K562 (cell line): ENCODE measurements around the gene ZNF407. TPM values are rescaled to one million over a fixed set of nuclear protein-coding genes. Genes with fewer than 3 reads are reported as not detected.

ENCODE experiments used
- ATAC-seq: fragments of 200-7000 bp; cut with Tn5 transposase; 3 replicates; pipeline ENCODE4 v1.9.1; 2020; ENCODE audit warnings: moderate library complexity
- BruUV-seq: library from RNA; stranded (reverse); fragments of 400-500 nt; replicated peaks from 2 replicates; lab custom pipeline; 2021; lab: Mats Ljungman, UMichigan
- CTCF ChIA-PET: fragments of 300-600 bp; formaldehyde crosslinking; extraction: SDS; loops from one replicate; lab custom pipeline; 2021; ENCODE audit warnings: low intra/inter-chr PET ratio; lab: Yijun Ruan, JAX
- POLR2A ChIA-PET: fragments of 300-600, 350-650 bp; sonication (Branson Sonifier 250); formaldehyde crosslinking; extraction: SDS; loops from one replicate; lab custom pipeline; 2021; ENCODE audit warnings: antibody characterized with exemption, inconsistent platforms; lab: Yijun Ruan, JAX
- DNase-seq, 4 experiments: peaks; one replicate each; pipeline versions ENCODE4 v3.0.0 to v3.0.0-alpha.2; 2011 to 2018; ENCODE audit warnings: low spot score in 3 of 4, mixed read lengths in 3 of 4; ENCODE audit errors: extremely low read depth in 1 of 4
- FAIRE-seq: peaks from 2 replicates; lab custom pipeline; 2011; peaks lifted over from hg19 to GRCh38; lab: Jason Lieb, UNC
- H2AFZ ChIP-seq: 2 replicates; pipeline ENCODE4 v1.6.0; 2011; ENCODE audit warnings: low read depth, low read length, control low read depth, inconsistent platforms
- H3K27ac ChIP-seq: fragments of 200-600 bp; 3 replicates; pipeline ENCODE4 v1.8.0; 2011; ENCODE audit warnings: low read depth, mild to moderate bottlenecking, control low read depth, inconsistent platforms, low read length, moderate library complexity, mixed read lengths; ENCODE audit errors: extremely low read depth
- H3K27me3 ChIP-seq, 2 experiments: fragments of 300-600 bp in 1 of 2; 2 replicates in 1 of 2; 3 replicates in 1 of 2; pipeline versions ENCODE4 v1.6.0 to v1.8.0; 2011; ENCODE audit warnings: inconsistent platforms in 2 of 2, low read length in 2 of 2, mild to moderate bottlenecking in 1 of 2, mixed read lengths in 1 of 2, moderate library complexity in 1 of 2; ENCODE audit not compliant: control insufficient read depth in 2 of 2, insufficient read depth in 2 of 2
- H3K36me3 ChIP-seq: fragments of 300-600 bp; 3 replicates; pipeline ENCODE4 v1.8.0; 2011; ENCODE audit warnings: mild to moderate bottlenecking, low read length, inconsistent platforms; ENCODE audit not compliant: control insufficient read depth, insufficient read depth
- H3K4me1 ChIP-seq, 2 experiments: fragments of 200-600 bp in 1 of 2; replicated peaks in 1 of 2; 2 replicates in 1 of 2; 3 replicates in 1 of 2; pipeline versions ENCODE4 v1.5.1 to v1.8.0; 2011; ENCODE audit warnings: inconsistent platforms in 2 of 2, low read length in 2 of 2, mild to moderate bottlenecking in 1 of 2, mixed read lengths in 1 of 2, moderate library complexity in 1 of 2; ENCODE audit not compliant: control insufficient read depth in 2 of 2, insufficient read depth in 2 of 2
- H3K4me2 ChIP-seq: 2 replicates; pipeline ENCODE4 v1.6.1; 2011; ENCODE audit warnings: low read length, control low read depth, inconsistent platforms, mixed read lengths; ENCODE audit not compliant: insufficient read depth
- H3K4me3 ChIP-seq: fragments of 200-600 bp; sonication (generic), shearing (Covaris generic); 2 replicates; pipeline ENCODE4 v1.5.1; 2016; ENCODE audit warnings: control low read depth, inconsistent platforms
- H3K79me2 ChIP-seq: fragments of 200-600 bp; 3 replicates; pipeline ENCODE4 v1.8.0; 2011; ENCODE audit warnings: low read length, inconsistent platforms; ENCODE audit not compliant: control insufficient read depth, insufficient read depth
- H3K9ac ChIP-seq, 2 experiments: 2 replicates each; pipeline versions ENCODE4 v1.6.0 to v1.6.1; 2011; ENCODE audit warnings: low read depth in 2 of 2, low read length in 2 of 2, control low read depth in 1 of 2, inconsistent platforms in 1 of 2, mild to moderate bottlenecking in 1 of 2, mixed read lengths in 1 of 2; ENCODE audit not compliant: insufficient read depth in 1 of 2
- H3K9me1 ChIP-seq: one replicate; pipeline ENCODE4 v1.6.0; 2011; ENCODE audit warnings: inconsistent platforms, mild to moderate bottlenecking, low read length, moderate library complexity; ENCODE audit not compliant: control insufficient read depth, insufficient read depth
- H3K9me3 ChIP-seq: replicated peaks from 2 replicates; pipeline ENCODE4 v1.5.1; 2011; ENCODE audit warnings: low read depth, low read length, inconsistent platforms; ENCODE audit not compliant: control insufficient read depth, insufficient read depth
- H4K20me1 ChIP-seq: replicated peaks from 2 replicates; pipeline ENCODE4 v1.6.1; 2011; ENCODE audit warnings: low read length, inconsistent platforms, mixed read lengths; ENCODE audit not compliant: control insufficient read depth, insufficient read depth
- CHCHD3 ChIP-seq: fragments of 250-450 bp; sonication (Bioruptor Pico); IDR thresholded peaks from 2 replicates; pipeline ENCODE4 v2.1.2; 2022; ENCODE audit warnings: mild to moderate bottlenecking
- CXXC5 ChIP-seq: fragments of 250-450 bp; sonication (Bioruptor Pico); IDR thresholded peaks from 2 replicates; pipeline ENCODE4 v1.8.0; 2022; ENCODE audit warnings: inconsistent platforms, mild to moderate bottlenecking, moderate library complexity
- ELF2 ChIP-seq: fragments of 250-450 bp; sonication (Bioruptor Pico); IDR thresholded peaks from 2 replicates; pipeline ENCODE4 v1.5.0; 2021; ENCODE audit warnings: mild to moderate bottlenecking
- ETV5 ChIP-seq: sonication (generic); formaldehyde crosslinking; IDR thresholded peaks from 2 replicates; pipeline ENCODE4 v1.4.0; 2020; ENCODE audit warnings: low read depth, mild to moderate bottlenecking, missing genetic modification reagents
- HDAC6 ChIP-seq: IDR thresholded peaks from 2 replicates; pipeline ENCODE4 v1.6.1; 2012; ENCODE audit warnings: low read depth, mild to moderate bottlenecking, control low read depth, inconsistent platforms, low read length, moderate library complexity
- KLF16 ChIP-seq: IDR thresholded peaks from 2 replicates; pipeline ENCODE4 v1.6.1; 2016; ENCODE audit warnings: antibody characterized with exemption
- PCBP1 ChIP-seq: fragments of 200-400 bp; formaldehyde crosslinking; IDR thresholded peaks from 2 replicates; pipeline ENCODE4 v1.6.1; 2018; ENCODE audit warnings: mild to moderate bottlenecking, low read depth, low read length; ENCODE audit not compliant: poor library complexity, severe bottlenecking
- RAD21 ChIP-seq, 2 experiments: fragments of 250-450 bp in 1 of 2; fragments of 450-650 bp in 1 of 2; sonication (Bioruptor Pico) in 1 of 2; formaldehyde crosslinking in 1 of 2; IDR thresholded peaks in 1 of 2; conservative IDR thresholded peaks in 1 of 2; 2 replicates each; pipeline versions ENCODE4 v1.4.0 to v1.8.0; 2020 to 2022; ENCODE audit warnings: mild to moderate bottlenecking in 2 of 2, moderate library complexity in 1 of 2
- RAD51 ChIP-seq: fragments of 450-650 bp; IDR thresholded peaks from 2 replicates; pipeline ENCODE4 v1.7.1; 2016; ENCODE audit warnings: low read depth, mild to moderate bottlenecking, borderline replicate concordance
- SUPT5H ChIP-seq: fragments of 450-650 bp; IDR thresholded peaks from 2 replicates; pipeline ENCODE4 v1.6.1; 2016
- ZNF184 ChIP-seq: sonication (generic); formaldehyde crosslinking; IDR thresholded peaks from 2 replicates; pipeline ENCODE4 v1.5.0; 2020; ENCODE audit warnings: missing genetic modification reagents
- WGBS: fragments of 100-300 bp; shearing (Covaris generic); methylation state at CpG from one replicate; pipeline ENCODE4 v1.1.6; 2016; ENCODE audit warnings: low coverage, mixed read lengths; ENCODE audit not compliant: insufficient coverage; ENCODE audit errors: missing lambda C conversion rate; 5-methylcytosine and 5-hydroxymethylcytosine counted together
- in situ Hi-C: fragments of 300-500 bp; cut with MboI; formaldehyde crosslinking; loops from 4 replicates; pipeline ENCODE4 v1.15.0; 2018; ENCODE audit warnings: inconsistent platforms, mixed read lengths
- intact Hi-C: fragments of 100-400 bp; cut with micrococcal nuclease; formaldehyde crosslinking; loops from 2 replicates; pipeline ENCODE4 v1.14.2; 2022
- polyA plus RNA-seq, 8 experiments: library from polyadenylated mRNA; depleted of rRNA in 4 of 8; stranded (reverse) in 5 of 8; unstranded in 3 of 8; fragments of >200 nt; fragmentation: Nextera tagmentation in 2 of 8; fragmentation: Illumina TruSeq in 1 of 8; extraction: Ambion mirVana in 2 of 8; extraction: Trizol in 1 of 8; gene quantifications; 2 replicates each; pipeline versions ENCODE4 v1.2.1 to v1.2.3, GENCODE V29; 2011 to 2014; ENCODE audit warnings: inconsistent platforms in 1 of 8, missing spikeins in 1 of 8
- total RNA-seq, 7 experiments: library from RNA; depleted of rRNA in 6 of 7; stranded (reverse); fragments of >200 nt in 6 of 7; fragmentation: Illumina TruSeq in 2 of 7; extraction: Trizol in 2 of 7; gene quantifications; 2 replicates each; pipeline versions ENCODE4 v1.2.1 to v1.2.3, GENCODE V29; 2011 to 2021; ENCODE audit warnings: low replicate concordance in 1 of 7
- TF ChIP-seq, protein P1 (sequence below): fragments of 250-450 bp; sonication (Bioruptor Pico); IDR thresholded peaks from 2 replicates; pipeline ENCODE4 v1.4.0; 2020; ENCODE audit warnings: mild to moderate bottlenecking, moderate library complexity
- TF ChIP-seq, protein P2 (sequence below): sonication (generic); formaldehyde crosslinking; IDR thresholded peaks from 2 replicates; pipeline ENCODE4 v1.9.0; 2022; ENCODE audit warnings: mild to moderate bottlenecking, missing genetic modification reagents

The ZNF407 gene
- total and polyA plus RNA-seq, 9 of the 15 experiments (the other 6 are each of a cell fraction or from before 2014, with no cell fraction given), result 0.21 to 5.4 (median 2.3) TPM

GRCh38 chr18:74961596-74961995 is 363.9 kb downstream of the ZNF407 start:
- 46% methylated on average over 4 of the region's 6 CpGs for WGBS
- Histone ChIP-seq H3K9ac (no peak overlapping the region), H3K36me3 (no peaks in the 10 kb centered on the region), H3K4me3 (no peak overlapping the region), H4K20me1 (no peaks in the 10 kb centered on the region), H2AFZ (no peak overlapping the region), H3K79me2 (no peaks in the 10 kb centered on the region), H3K4me1 (no peaks in the 10 kb centered on the region), H3K27ac (no peak overlapping the region), H3K27me3 (no peaks in the 10 kb centered on the region), H3K9me1 (no peaks in the 10 kb centered on the region), H3K9me3 (no peaks in the 10 kb centered on the region), H3K4me2 (no peak overlapping the region)
- ATAC-seq, result no peak
- no peak for FAIRE-seq
- ChIA-PET POLR2A (no interaction called here), CTCF (no interaction called here)
- TF ChIP-seq PCBP1, result no peak
- BruUV-seq, result no TSS peak
- intact Hi-C loops (loop anchor here (5.0 kb wide), 1 partner anchor 309 kb away; no protein-coding TSS in a partner anchor), in situ Hi-C loops (no loop called here)
- no peak for DNase-seq

GRCh38 chr18:74963820-74964446 is 366.3 kb downstream of the ZNF407 start:
- ChIA-PET POLR2A (no interaction called here), CTCF (no interaction called here)
- H3K9me3 ChIP-seq, result no peaks in the 10 kb centered on the region
- H3K36me3 ChIP-seq, result no peaks in the 10 kb centered on the region
- no peaks in the 10 kb centered on the region for H3K79me2 ChIP-seq
- intact Hi-C loops, result loop anchor here (5.0 kb wide), 1 partner anchor 312 kb away; no protein-coding TSS in a partner anchor
- no peak overlapping the region for H3K4me3 ChIP-seq
- no peak overlapping the region for H3K9ac ChIP-seq
- no TSS peak for BruUV-seq
- peak; percentile 44 for FAIRE-seq
- no peaks in the 10 kb centered on the region for H3K27me3 ChIP-seq
- no peak overlapping the region for H2AFZ ChIP-seq
- in situ Hi-C loops, result no loop called here
- peak; percentile 90 for ATAC-seq
- no peak overlapping the region for H3K27ac ChIP-seq
- WGBS, result 3% methylated on average over 7 of the region's 7 CpGs
- H3K4me1 ChIP-seq, result no peaks in the 10 kb centered on the region
- no peak overlapping the region for H3K4me2 ChIP-seq
- H3K9me1 ChIP-seq, result no peaks in the 10 kb centered on the region
- DNase-seq, result peak; percentile 6 to 54 (median 11)
- H4K20me1 ChIP-seq, result no peaks in the 10 kb centered on the region
- TF ChIP-seq KLF16, result no peak
- TF ChIP-seq ETV5 (CRISPR knock-in tag), result no peak
- TF ChIP-seq CXXC5 (CRISPR knock-in tag), result no peak
- peak; percentile 22 to 59; a peak in 2 of 4 replicates for TF ChIP-seq RAD21 (CRISPR knock-in tag; conservative IDR thresholded peaks at IDR 0.05 in 1 of 2, IDR thresholded peaks at IDR 0.05 in 1 of 2)
- TF ChIP-seq, protein P1, sequence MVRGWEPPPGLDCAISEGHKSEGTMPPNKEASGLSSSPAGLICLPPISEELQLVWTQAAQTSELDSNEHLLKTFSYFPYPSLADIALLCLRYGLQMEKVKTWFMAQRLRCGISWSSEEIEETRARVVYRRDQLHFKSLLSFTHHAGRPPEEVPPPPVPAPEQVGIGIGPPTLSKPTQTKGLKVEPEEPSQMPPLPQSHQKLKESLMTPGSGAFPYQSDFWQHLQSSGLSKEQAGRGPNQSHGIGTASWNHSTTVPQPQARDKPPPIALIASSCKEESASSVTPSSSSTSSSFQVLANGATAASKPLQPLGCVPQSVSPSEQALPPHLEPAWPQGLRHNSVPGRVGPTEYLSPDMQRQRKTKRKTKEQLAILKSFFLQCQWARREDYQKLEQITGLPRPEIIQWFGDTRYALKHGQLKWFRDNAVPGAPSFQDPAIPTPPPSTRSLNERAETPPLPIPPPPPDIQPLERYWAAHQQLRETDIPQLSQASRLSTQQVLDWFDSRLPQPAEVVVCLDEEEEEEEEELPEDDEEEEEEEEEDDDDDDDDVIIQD, result no peak
- no peak for TF ChIP-seq HDAC6
- TF ChIP-seq CHCHD3 (CRISPR knock-in tag), result no peak
- TF ChIP-seq ELF2 (CRISPR knock-in tag), result no peak
- TF ChIP-seq, protein P2, sequence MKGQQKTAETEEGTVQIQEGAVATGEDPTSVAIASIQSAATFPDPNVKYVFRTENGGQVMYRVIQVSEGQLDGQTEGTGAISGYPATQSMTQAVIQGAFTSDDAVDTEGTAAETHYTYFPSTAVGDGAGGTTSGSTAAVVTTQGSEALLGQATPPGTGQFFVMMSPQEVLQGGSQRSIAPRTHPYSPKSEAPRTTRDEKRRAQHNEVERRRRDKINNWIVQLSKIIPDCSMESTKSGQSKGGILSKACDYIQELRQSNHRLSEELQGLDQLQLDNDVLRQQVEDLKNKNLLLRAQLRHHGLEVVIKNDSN (CRISPR knock-in tag), result peak; percentile 57
- peak; percentile 36; the same call in 1 of the 2 replicates for TF ChIP-seq RAD51
- no peak for TF ChIP-seq ZNF184 (CRISPR knock-in tag)
- TF ChIP-seq SUPT5H, result no peak
